H1 (cell line): ENCODE results near the gene EHBP1. TPM values are rescaled to one million over a fixed set of nuclear protein-coding genes. Genes with fewer than 3 reads are reported as not detected.

ENCODE experiments used
- CTCF ChIA-PET: fragments of 300-600 bp; sonication (Branson Sonifier 250); formaldehyde crosslinking; loops from one replicate; lab custom pipeline; 2021; ENCODE audit not compliant: partially characterized antibody; lab: Charles Lee
- POLR2A ChIA-PET: fragments of 300-600 bp; sonication (Branson Sonifier 250); formaldehyde crosslinking; loops from one replicate; lab custom pipeline; 2021; ENCODE audit warnings: inconsistent platforms; ENCODE audit not compliant: partially characterized antibody; lab: Charles Lee
- DNase-seq, 2 experiments: peaks; one replicate each; pipeline versions ENCODE4 v3.0.0 to v3.0.0-alpha.2; 2010 to 2022; ENCODE audit warnings: low spot score in 2 of 2, low read depth in 1 of 2, mixed read lengths in 1 of 2
- FAIRE-seq: peaks from 2 replicates; lab custom pipeline; 2011; peaks lifted over from hg19 to GRCh38; lab: Jason Lieb, UNC
- H2AFZ ChIP-seq: 2 replicates; pipeline ENCODE4 v1.8.1; 2012; ENCODE audit warnings: low read length, inconsistent platforms
- H2AK5ac ChIP-seq: 2 replicates; pipeline ENCODE4 v1.6.1; 2013; ENCODE audit warnings: low read depth, low read length
- H2BK120ac ChIP-seq: replicated peaks from 2 replicates; pipeline ENCODE3; 2013; ENCODE audit warnings: low read depth, low read length, inconsistent platforms
- H2BK12ac ChIP-seq: 2 replicates; pipeline ENCODE4 v1.6.1; 2013; ENCODE audit warnings: low read depth, low read length
- H2BK15ac ChIP-seq: 2 replicates; pipeline ENCODE4 v1.6.1; 2013; ENCODE audit warnings: low read length
- H2BK20ac ChIP-seq: 2 replicates; pipeline ENCODE4 v1.6.1; 2013; ENCODE audit warnings: low read length
- H2BK5ac ChIP-seq: 2 replicates; pipeline ENCODE4 v1.6.1; 2013; ENCODE audit warnings: low read depth, low read length
- H3K14ac ChIP-seq: 2 replicates; pipeline ENCODE4 v1.6.1; 2013; ENCODE audit warnings: inconsistent platforms; ENCODE audit not compliant: insufficient read length
- H3K18ac ChIP-seq: 2 replicates; pipeline ENCODE4 v1.6.1; 2013; ENCODE audit warnings: low read length; ENCODE audit errors: extremely low read depth
- H3K23ac ChIP-seq: 2 replicates; pipeline ENCODE4 v1.6.1; 2013; ENCODE audit warnings: inconsistent platforms; ENCODE audit not compliant: insufficient read length
- H3K23me2 ChIP-seq: 2 replicates; pipeline ENCODE4 v1.6.1; 2013; ENCODE audit warnings: low read depth, low read length
- H3K27ac ChIP-seq: 2 replicates; pipeline ENCODE4 v1.6.1; 2011; ENCODE audit warnings: low read depth, low read length, inconsistent platforms
- H3K27me3 ChIP-seq, 4 experiments: replicated peaks in 1 of 4; 1 replicate in 1 of 4; 2 replicates in 3 of 4; pipeline versions ENCODE4 v1.6.1 to v1.8.1; 2011 to 2013; ENCODE audit warnings: low read length in 3 of 4, mild to moderate bottlenecking in 3 of 4, inconsistent platforms in 2 of 4, mixed read lengths in 2 of 4, moderate library complexity in 1 of 4; ENCODE audit not compliant: control insufficient read depth in 3 of 4, insufficient read depth in 3 of 4; ENCODE audit errors: extremely low read depth in 1 of 4
- H3K36me3 ChIP-seq, 4 experiments: 2 replicates each; pipeline versions ENCODE4 v1.6.1 to v1.8.1; 2011 to 2013; ENCODE audit warnings: mild to moderate bottlenecking in 4 of 4, low read length in 3 of 4, moderate library complexity in 2 of 4, control low read depth in 1 of 4, inconsistent platforms in 1 of 4; ENCODE audit not compliant: insufficient read depth in 4 of 4, control insufficient read depth in 2 of 4
- H3K4ac ChIP-seq: replicated peaks from 2 replicates; pipeline ENCODE3; 2013; ENCODE audit warnings: low read length, low read depth, mixed read lengths, inconsistent platforms; ENCODE audit not compliant: insufficient read length
- H3K4me1 ChIP-seq, 4 experiments: replicated peaks in 1 of 4; 1 replicate in 1 of 4; 2 replicates in 3 of 4; pipeline versions ENCODE4 v1.6.1 to v1.8.1; 2011 to 2013; ENCODE audit warnings: low read length in 3 of 4, inconsistent platforms in 2 of 4, mixed read lengths in 1 of 4; ENCODE audit not compliant: insufficient read depth in 4 of 4, control insufficient read depth in 3 of 4
- H3K4me2 ChIP-seq, 2 experiments: 2 replicates each; pipeline versions ENCODE4 v1.6.1 to v1.8.1; 2011 to 2013; ENCODE audit warnings: low read depth in 2 of 2, low read length in 2 of 2, control low read depth in 1 of 2, inconsistent platforms in 1 of 2, mild to moderate bottlenecking in 1 of 2; ENCODE audit not compliant: insufficient read depth in 1 of 2
- H3K4me3 ChIP-seq, 4 experiments: fragments of 200-600, 300-600 bp in 1 of 4; sonication (generic), shearing (Covaris generic), sonication (Bioruptor Twin) in 1 of 4; 2 replicates each; pipeline versions ENCODE4 v1.5.1 to v1.8.1; 2011 to 2016; ENCODE audit warnings: low read length in 4 of 4, low read depth in 3 of 4, control low read depth in 2 of 4, inconsistent platforms in 2 of 4, mild to moderate bottlenecking in 2 of 4, mixed read lengths in 1 of 4, moderate library complexity in 1 of 4; ENCODE audit not compliant: insufficient read depth in 2 of 4; ENCODE audit errors: extremely low read depth in 1 of 4
- H3K56ac ChIP-seq: replicated peaks from 2 replicates; pipeline ENCODE3; 2013; ENCODE audit warnings: low read depth, mild to moderate bottlenecking, mixed read lengths, low read length, inconsistent platforms; ENCODE audit not compliant: insufficient read length
- H3K79me1 ChIP-seq: 2 replicates; pipeline ENCODE4 v1.6.1; 2013; ENCODE audit warnings: low read depth, low read length, control low read depth
- H3K79me2 ChIP-seq, 2 experiments: 2 replicates each; pipeline versions ENCODE4 v1.6.1 to v1.8.1; 2012 to 2013; ENCODE audit warnings: low read length in 2 of 2, mild to moderate bottlenecking in 2 of 2, inconsistent platforms in 1 of 2; ENCODE audit not compliant: insufficient read depth in 2 of 2, control insufficient read depth in 1 of 2
- H3K9ac ChIP-seq, 4 experiments: replicated peaks in 1 of 4; 1 replicate in 1 of 4; 2 replicates in 3 of 4; pipeline versions ENCODE4 v1.6.1 to v1.8.1; 2011 to 2013; ENCODE audit warnings: low read depth in 3 of 4, low read length in 3 of 4, control low read depth in 2 of 4, mild to moderate bottlenecking in 2 of 4, moderate library complexity in 2 of 4, inconsistent platforms in 1 of 4; ENCODE audit errors: extremely low read depth in 1 of 4
- H3K9me3 ChIP-seq, 2 experiments: 2 replicates each; pipeline versions ENCODE4 v1.6.1 to v1.8.1; 2012 to 2013; ENCODE audit warnings: mild to moderate bottlenecking in 2 of 2, moderate library complexity in 2 of 2, control low read depth in 1 of 2, inconsistent platforms in 1 of 2, low read depth in 1 of 2, low read length in 1 of 2, mixed read lengths in 1 of 2; ENCODE audit not compliant: insufficient read depth in 2 of 2
- H4K20me1 ChIP-seq, 2 experiments: replicated peaks in 1 of 2; 2 replicates each; pipeline versions ENCODE3 to v1.8.1; 2011 to 2013; ENCODE audit warnings: inconsistent platforms in 2 of 2, low read length in 2 of 2, mild to moderate bottlenecking in 1 of 2; ENCODE audit not compliant: insufficient read depth in 2 of 2, control insufficient read depth in 1 of 2
- H4K5ac ChIP-seq: 2 replicates; pipeline ENCODE4 v1.6.1; 2013; ENCODE audit warnings: low read length, low read depth, mixed read lengths, inconsistent platforms; ENCODE audit not compliant: insufficient read length
- H4K8ac ChIP-seq: 2 replicates; pipeline ENCODE4 v1.8.0; 2013; ENCODE audit warnings: mild to moderate bottlenecking, moderate library complexity, low read length, inconsistent platforms; ENCODE audit not compliant: insufficient read depth; ENCODE audit errors: extremely low read depth
- H4K91ac ChIP-seq: replicated peaks from 2 replicates; pipeline ENCODE3; 2013; ENCODE audit warnings: low read length, mixed read lengths, inconsistent platforms; ENCODE audit not compliant: insufficient read length
- MAFK ChIP-seq: IDR thresholded peaks from 2 replicates; pipeline ENCODE4 v1.6.1; 2012; ENCODE audit warnings: low read depth, mild to moderate bottlenecking, improper control_type of control experiment, low read length
- SAP30 ChIP-seq: fragments of 300-600 bp; sonication (generic); IDR thresholded peaks from 2 replicates; pipeline ENCODE4 v1.7.1; 2012; ENCODE audit warnings: low read length, moderate library complexity, mild to moderate bottlenecking, inconsistent platforms; ENCODE audit not compliant: insufficient read depth, insufficient replicate concordance
- WGBS, 2 experiments: shearing (Covaris generic) in 1 of 2; methylation state at CpG; one replicate each; pipeline versions ENCODE4 v1.1.6 to v1.1.7; 2013 to 2015; ENCODE audit warnings: low lambda C conversion rate in 2 of 2, mixed read lengths in 2 of 2, inconsistent platforms in 1 of 2, low coverage in 1 of 2, missing lambda C conversion rate in 1 of 2; ENCODE audit not compliant: insufficient replicate concordance in 2 of 2, insufficient coverage in 1 of 2, insufficient read length in 1 of 2; ENCODE audit errors: extremely low coverage in 1 of 2, missing lambda C conversion rate in 1 of 2; 5-methylcytosine and 5-hydroxymethylcytosine counted together
- polyA plus RNA-seq, 7 experiments: library from polyadenylated mRNA; depleted of rRNA in 3 of 7; stranded (reverse) in 5 of 7; unstranded in 2 of 7; fragments of >200 nt in 5 of 7; fragments of 200-250 nt in 2 of 7; gene quantifications; 1 replicate in 5 of 7; 2 replicates in 1 of 7; 4 replicates in 1 of 7; pipeline versions ENCODE4 v1.2.1 to v1.2.3, GENCODE V29; 2011 to 2013; ENCODE audit warnings: missing spikeins in 2 of 7, mixed read lengths in 2 of 7
- total RNA-seq: library from RNA; stranded (reverse); fragmentation: NEBNext Ultra II Directional; extraction: Animal tissue kit (Norgen Biotek cat#: 25700); gene quantifications from 2 replicates; pipeline ENCODE4 v1.2.1, GENCODE V29; 2021

Gene EHBP1
- total and polyA plus RNA-seq, 2 of the 8 experiments (the other 6 are each of a cell fraction or from before 2014, with no cell fraction given) = 12.0 to 64.1 TPM

DNA sequence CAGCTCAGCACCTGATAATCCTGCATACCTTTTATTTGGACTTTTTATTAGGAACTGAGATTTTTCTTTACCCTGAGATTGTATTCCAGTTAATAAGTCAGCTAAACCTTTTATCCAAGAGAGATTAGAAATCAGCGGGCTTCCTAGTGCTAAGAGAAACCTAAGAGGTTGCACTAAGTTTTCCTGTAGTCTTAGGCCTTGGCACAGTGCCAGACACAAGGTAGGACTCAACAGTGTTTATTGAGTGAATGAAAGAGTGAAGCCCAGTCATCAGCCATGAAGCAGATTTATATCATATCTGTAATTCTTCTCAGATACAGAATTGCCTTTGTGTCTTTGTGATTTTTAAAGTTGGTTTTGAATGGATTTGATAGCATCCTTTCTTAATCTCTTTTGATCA, 358.7 kb downstream of the EHBP1 start:
- no peak overlapping the region for H4K5ac ChIP-seq
- H3K36me3 ChIP-seq = no peaks in the 10 kb centered on the region
- ChIA-PET POLR2A (no interaction called here), CTCF (interaction anchor here (0.8 kb wide), 2 partner anchors 108 to 124 kb away, joined by 3 to 4 read pairs; no protein-coding TSS in a partner anchor)
- H3K27ac ChIP-seq = no peak overlapping the region
- no peak overlapping the region for H3K23ac ChIP-seq
- no peak overlapping the region for H2BK15ac ChIP-seq
- H4K8ac ChIP-seq = no peak overlapping the region
- H3K9ac ChIP-seq = no peak overlapping the region
- TF ChIP-seq MAFK (no peak), SAP30 (no peak)
- peaks cover 2% of the 10 kb centered on the region; the same call in 1 of the 2 replicates for H3K23me2 ChIP-seq
- peaks cover 0 to 5% (median 2%) of the 10 kb centered on the region in 4 experiments; a peak in 3 of 7 replicates for H3K4me1 ChIP-seq
- no peaks in the 10 kb centered on the region for H3K79me1 ChIP-seq
- FAIRE-seq = no peak
- H3K56ac ChIP-seq = no peak overlapping the region
- 84% methylated on average over 1 of the region's 1 CpG; no CpG with 5 or more reads in 1 of the 2 experiments for WGBS, 2 experiments
- no peak overlapping the region for H3K4me2 ChIP-seq
- H4K20me1 ChIP-seq = no peaks in the 10 kb centered on the region
- peaks cover 9 to 33% (median 20%) of the 10 kb centered on the region in 4 experiments; a peak in 6 of 7 replicates for H3K27me3 ChIP-seq
- DNase-seq = no peak
- no peak overlapping the region for H3K4ac ChIP-seq
- no peak overlapping the region for H4K91ac ChIP-seq
- H2AK5ac ChIP-seq = no peak overlapping the region
- no peak overlapping the region for H2AFZ ChIP-seq
- no peak overlapping the region for H3K14ac ChIP-seq
- H3K18ac ChIP-seq = no peak overlapping the region
- H2BK120ac ChIP-seq = no peak overlapping the region
- no peak overlapping the region for H2BK12ac ChIP-seq
- no peaks in the 10 kb centered on the region for H3K9me3 ChIP-seq
- no peak overlapping the region for H2BK5ac ChIP-seq
- H3K4me3 ChIP-seq = no peak overlapping the region
- no peak overlapping the region for H2BK20ac ChIP-seq
- H3K79me2 ChIP-seq = no peaks in the 10 kb centered on the region
